Lower leg skin (tissue), 3 donors: ENCODE data around the gene NMT2.

Experiments
- POLR2A ChIP-seq, 2 donors: fragments of 450-650 bp; IDR thresholded peaks; one replicate each; pipeline ENCODE4 v1.6.1; 2016 to 2017; ENCODE audit warnings: antibody characterized with exemption in 2 of 2, mild to moderate bottlenecking in 1 of 2, moderate library complexity in 1 of 2
- TF ChIP-seq, protein P1 (sequence below), 3 donors: fragments of 450-650 bp; IDR thresholded peaks; one replicate each; pipeline ENCODE4 v1.5.1; 2016; ENCODE audit warnings: antibody characterized with exemption in 3 of 3, mild to moderate bottlenecking in 3 of 3, moderate library complexity in 2 of 3

- TF ChIP-seq, protein P1, sequence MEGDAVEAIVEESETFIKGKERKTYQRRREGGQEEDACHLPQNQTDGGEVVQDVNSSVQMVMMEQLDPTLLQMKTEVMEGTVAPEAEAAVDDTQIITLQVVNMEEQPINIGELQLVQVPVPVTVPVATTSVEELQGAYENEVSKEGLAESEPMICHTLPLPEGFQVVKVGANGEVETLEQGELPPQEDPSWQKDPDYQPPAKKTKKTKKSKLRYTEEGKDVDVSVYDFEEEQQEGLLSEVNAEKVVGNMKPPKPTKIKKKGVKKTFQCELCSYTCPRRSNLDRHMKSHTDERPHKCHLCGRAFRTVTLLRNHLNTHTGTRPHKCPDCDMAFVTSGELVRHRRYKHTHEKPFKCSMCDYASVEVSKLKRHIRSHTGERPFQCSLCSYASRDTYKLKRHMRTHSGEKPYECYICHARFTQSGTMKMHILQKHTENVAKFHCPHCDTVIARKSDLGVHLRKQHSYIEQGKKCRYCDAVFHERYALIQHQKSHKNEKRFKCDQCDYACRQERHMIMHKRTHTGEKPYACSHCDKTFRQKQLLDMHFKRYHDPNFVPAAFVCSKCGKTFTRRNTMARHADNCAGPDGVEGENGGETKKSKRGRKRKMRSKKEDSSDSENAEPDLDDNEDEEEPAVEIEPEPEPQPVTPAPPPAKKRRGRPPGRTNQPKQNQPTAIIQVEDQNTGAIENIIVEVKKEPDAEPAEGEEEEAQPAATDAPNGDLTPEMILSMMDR (IDR thresholded peaks at IDR 0.05) = no peak
- no peak for TF ChIP-seq POLR2A (IDR thresholded peaks at IDR 0.05)
Observed at GRCh38 chr10:15149042-15149771, 19.3 kb downstream of the NMT2 start.
